GM21723 (cell line): ENCODE results near the gene PPP1R7.
A peak's percentile ranks its signal among the peaks of the same experiment; 100 is the strongest.
"Not testable (repeated sequence)": the region's sequence is repeated elsewhere in the genome, so short reads cannot be mapped to it uniquely, and the experiment has no call there.

Experiments used
- ATAC-seq: cut with Tn5 transposase; IDR thresholded peaks from one replicate; pipeline ENCODE4 v1.9.1; 2021; ENCODE audit warnings: mild to moderate bottlenecking, moderate library complexity; ENCODE audit not compliant: unreplicated experiment

PPP1R7 gene

GRCh38 chr2:241149925-241150659, at the start of gene PPP1R7:
Gene PPP1R7, plus strand, starts transcription at chr2:241150467. Its CDS starts 29 bp downstream, at chr2:241150496.
- ATAC-seq, result peak; percentile 63

- ATAC-seq, result peak; percentile 84
These were observed 47.9 kb upstream of the PPP1R7 start, which contains the start of gene MTERF4 for GRCh38 chr2:241102239-241102803. Gene MTERF4, minus strand, starts transcription at chr2:241102287. Its CDS starts 14 bp downstream, at chr2:241102273.

- no peak for ATAC-seq
These were observed 47.1 kb upstream of the PPP1R7 start for GRCh38 chr2:241103176-241103595.

- not testable (repeated sequence) for ATAC-seq
These were observed 45.7 kb upstream of the PPP1R7 start for GRCh38 chr2:241104611-241105010.

- no peak for ATAC-seq
These were observed 44.6 kb upstream of the PPP1R7 start for GRCh38 chr2:241105641-241106040.

- ATAC-seq, result no peak
These were observed 43.1 kb upstream of the PPP1R7 start for GRCh38 chr2:241107031-241107783.

GRCh38 chr2:241108271-241109209, 41.7 kb upstream of the PPP1R7 start:
- no peak for ATAC-seq

GRCh38 chr2:241109210-241110088, 40.8 kb upstream of the PPP1R7 start:
- ATAC-seq, result no peak

- ATAC-seq, result peak; percentile 27
These were observed 40.1 kb upstream of the PPP1R7 start for GRCh38 chr2:241110089-241110606.

GRCh38 chr2:241110607-241111439, 39.4 kb upstream of the PPP1R7 start:
- peak; percentile 53 for ATAC-seq

GRCh38 chr2:241111440-241111805, 38.8 kb upstream of the PPP1R7 start:
- ATAC-seq, result peak; percentile 15

GRCh38 chr2:241112046-241112445, 38.2 kb upstream of the PPP1R7 start:
- no peak for ATAC-seq

GRCh38 chr2:241112592-241112991, 37.7 kb upstream of the PPP1R7 start:
- no peak for ATAC-seq

- no peak for ATAC-seq
These were observed 35.4 kb upstream of the PPP1R7 start for GRCh38 chr2:241114836-241115235.

GRCh38 chr2:241115361-241115760, 34.9 kb upstream of the PPP1R7 start:
- no peak for ATAC-seq

- no peak for ATAC-seq
These were observed 33.4 kb upstream of the PPP1R7 start for GRCh38 chr2:241116606-241117560.

GRCh38 chr2:241118737-241119505, 31.3 kb upstream of the PPP1R7 start:
- no peak for ATAC-seq
